GM13977 (cell line): ENCODE results near the gene SPG11.

Experiments
- DNase-seq: peaks from one replicate; pipeline ENCODE4 v3.0.0; 2012; ENCODE audit warnings: low spot score
- in situ Hi-C: fragments of 300-500 bp; cut with MboI; formaldehyde crosslinking; loops from one replicate; pipeline ENCODE4 v1.12.0; 2022; ENCODE audit warnings: low sequenced_read_pairs, low pct_unique_long_range_greater_than_20kb, mixed read lengths, inconsistent platforms; ENCODE audit not compliant: unreplicated experiment
- TF ChIP-seq, protein P1 (sequence below): IDR thresholded peaks from 2 replicates; pipeline ENCODE4 v1.5.1; 2012; ENCODE audit warnings: mild to moderate bottlenecking, control low read depth; ENCODE audit not compliant: insufficient read depth; ENCODE audit errors: extremely low read depth, missing control alignments

Gene SPG11

DNA sequence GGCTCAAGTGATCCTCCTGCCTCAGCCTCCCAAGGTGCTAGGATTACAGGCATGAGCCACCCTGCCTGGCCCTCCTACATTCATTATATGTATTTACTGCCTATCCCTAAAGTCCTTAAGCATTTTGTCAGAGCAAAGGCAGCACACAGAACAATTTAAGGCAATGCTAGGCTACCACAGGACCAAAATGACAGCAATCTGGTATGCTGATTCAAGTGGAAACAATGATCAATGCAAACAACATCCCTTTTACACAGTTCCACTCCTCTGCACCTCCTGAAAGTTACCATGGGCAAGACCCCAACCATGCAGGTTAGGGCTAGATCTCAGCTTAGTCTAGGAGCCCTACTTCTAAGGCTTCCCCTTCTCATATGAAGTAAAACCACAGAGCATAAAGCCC, 40.3 kb downstream of the SPG11 start:
- TF ChIP-seq, protein P1, sequence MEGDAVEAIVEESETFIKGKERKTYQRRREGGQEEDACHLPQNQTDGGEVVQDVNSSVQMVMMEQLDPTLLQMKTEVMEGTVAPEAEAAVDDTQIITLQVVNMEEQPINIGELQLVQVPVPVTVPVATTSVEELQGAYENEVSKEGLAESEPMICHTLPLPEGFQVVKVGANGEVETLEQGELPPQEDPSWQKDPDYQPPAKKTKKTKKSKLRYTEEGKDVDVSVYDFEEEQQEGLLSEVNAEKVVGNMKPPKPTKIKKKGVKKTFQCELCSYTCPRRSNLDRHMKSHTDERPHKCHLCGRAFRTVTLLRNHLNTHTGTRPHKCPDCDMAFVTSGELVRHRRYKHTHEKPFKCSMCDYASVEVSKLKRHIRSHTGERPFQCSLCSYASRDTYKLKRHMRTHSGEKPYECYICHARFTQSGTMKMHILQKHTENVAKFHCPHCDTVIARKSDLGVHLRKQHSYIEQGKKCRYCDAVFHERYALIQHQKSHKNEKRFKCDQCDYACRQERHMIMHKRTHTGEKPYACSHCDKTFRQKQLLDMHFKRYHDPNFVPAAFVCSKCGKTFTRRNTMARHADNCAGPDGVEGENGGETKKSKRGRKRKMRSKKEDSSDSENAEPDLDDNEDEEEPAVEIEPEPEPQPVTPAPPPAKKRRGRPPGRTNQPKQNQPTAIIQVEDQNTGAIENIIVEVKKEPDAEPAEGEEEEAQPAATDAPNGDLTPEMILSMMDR = no peak
- in situ Hi-C loops = no loop called here
- DNase-seq = no peak

DNA sequence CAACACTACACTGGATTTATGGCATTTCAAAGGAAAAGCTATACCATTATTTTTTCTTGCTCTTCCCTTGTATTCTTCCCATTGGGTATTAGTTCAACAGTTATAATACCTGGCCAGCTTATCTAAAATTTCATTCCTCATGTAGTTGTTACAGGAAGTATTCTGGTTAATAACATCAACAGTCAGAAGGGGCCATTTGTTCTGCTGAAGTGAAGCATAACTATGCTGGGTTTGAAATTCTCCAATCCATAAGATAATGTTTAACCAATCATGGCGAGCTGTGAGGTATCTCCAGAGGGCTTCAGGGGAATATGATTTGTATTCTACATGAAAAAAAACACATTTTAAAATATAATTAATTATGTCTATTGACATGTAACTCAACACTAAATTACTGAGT, 43.4 kb downstream of the SPG11 start:
- TF ChIP-seq, protein P1 = no peak
- no peak for DNase-seq
- in situ Hi-C loops = no loop called here

DNA sequence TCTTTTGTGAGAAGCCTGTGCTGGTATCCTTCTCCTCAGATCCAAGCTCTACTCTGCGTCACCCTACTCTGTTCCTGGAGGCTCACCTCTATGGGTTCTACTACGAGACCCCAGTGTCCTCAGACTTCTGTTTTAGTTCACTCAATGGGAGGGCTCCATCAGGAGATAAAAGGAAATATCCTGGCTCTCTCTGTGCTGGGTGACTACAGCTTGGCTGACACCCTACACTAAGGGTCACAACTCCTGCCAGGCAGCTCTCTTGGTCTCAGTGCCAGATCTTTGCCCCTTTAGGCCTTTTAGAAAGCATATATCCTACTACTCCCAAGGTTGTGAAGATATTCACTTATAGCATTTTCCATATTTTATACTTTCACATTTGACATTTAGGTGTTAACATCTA, 46.5 kb downstream of the SPG11 start:
- no peak for DNase-seq
- in situ Hi-C loops = no loop called here
- TF ChIP-seq, protein P1 = no peak

DNA sequence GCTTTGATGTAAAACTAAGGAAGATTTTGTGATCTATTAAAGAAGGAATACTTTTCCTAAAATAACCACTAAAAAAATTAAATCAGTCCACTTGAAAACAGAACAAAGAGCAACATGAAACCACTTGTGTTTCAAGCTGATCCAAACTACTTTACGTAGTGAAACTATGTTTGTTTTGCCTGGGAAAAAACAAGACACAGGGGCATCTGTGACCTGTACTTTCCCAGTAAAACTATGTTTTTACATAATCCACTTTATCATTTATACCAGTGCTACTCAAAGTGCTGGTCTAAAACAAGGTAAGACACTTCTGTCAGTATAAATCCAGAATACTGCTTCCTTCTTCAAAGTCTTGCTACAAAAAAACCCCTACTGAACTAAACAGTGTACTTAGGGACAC, 56.7 kb downstream of the SPG11 start:
- DNase-seq = no peak
- TF ChIP-seq, protein P1 = no peak
- in situ Hi-C loops = no loop called here

DNA sequence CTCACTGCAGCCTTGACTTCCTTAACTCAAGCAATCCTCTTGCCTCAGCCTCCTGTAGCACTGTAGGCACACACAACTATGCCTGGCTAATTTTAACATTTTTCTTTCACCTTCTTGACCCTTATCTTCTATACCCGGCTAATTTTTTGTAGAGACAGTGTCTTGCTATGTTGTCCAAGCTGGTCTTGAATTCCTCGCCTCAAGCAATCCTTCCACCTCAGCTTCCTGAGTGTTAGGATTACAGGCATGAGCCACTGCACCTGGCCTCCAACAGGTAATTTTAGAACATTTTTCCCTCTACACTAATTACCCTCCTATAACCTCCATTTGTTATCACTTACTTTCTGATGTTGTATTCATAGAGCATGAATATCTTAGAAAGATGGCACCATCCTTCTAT, 60.3 kb downstream of the SPG11 start:
- no peak for DNase-seq
- TF ChIP-seq, protein P1 = no peak
- in situ Hi-C loops = no loop called here

DNA sequence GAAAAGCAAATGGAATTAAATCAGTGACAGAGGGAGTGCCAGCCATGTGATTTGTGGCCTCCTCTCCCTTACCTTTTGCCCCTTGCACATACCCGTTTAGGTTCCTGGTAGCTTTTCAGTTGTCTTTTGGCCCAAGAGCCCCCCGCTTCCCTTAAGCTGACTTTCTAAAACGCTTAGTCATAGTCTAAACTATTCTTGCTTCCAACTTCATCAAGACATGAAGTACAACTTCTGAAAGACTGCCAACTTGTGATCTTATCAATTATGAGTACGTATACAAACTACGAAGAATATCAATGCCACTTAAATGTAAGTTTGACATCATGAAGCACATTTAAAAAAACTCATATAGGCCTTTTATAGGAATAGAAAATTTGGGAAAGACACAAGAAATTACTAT, 64.6 kb downstream of the SPG11 start:
- TF ChIP-seq, protein P1 = no peak
- no peak for DNase-seq
- in situ Hi-C loops = loop anchor here (25.0 kb wide), 1 partner anchor 338 kb away; no protein-coding TSS in a partner anchor

DNA sequence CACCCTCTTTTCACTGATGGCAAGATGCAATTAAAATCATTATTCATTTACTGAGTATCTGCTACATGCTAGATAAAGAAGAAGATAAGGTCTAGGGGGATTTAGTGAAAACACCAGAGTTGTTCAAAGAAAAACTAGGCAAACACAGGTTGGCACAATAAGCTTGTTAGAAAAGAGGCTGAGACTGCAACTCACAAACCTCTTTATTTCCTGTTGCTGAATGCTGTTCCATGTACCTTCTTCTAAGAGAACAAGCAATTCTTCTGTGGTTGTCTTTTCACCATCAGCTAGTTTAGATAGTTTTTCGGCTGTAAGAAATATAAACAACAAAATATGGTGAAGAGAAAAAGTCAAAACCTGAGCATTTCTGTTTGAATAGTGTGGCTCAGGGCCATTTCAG, 65.4 kb downstream of the SPG11 start:
- DNase-seq = no peak
- in situ Hi-C loops = loop anchor here (25.0 kb wide), 1 partner anchor 339 kb away; no protein-coding TSS in a partner anchor
- TF ChIP-seq, protein P1 = no peak
